HG02678 (cell line): ENCODE data around the gene PTTG1IP.
A peak's percentile ranks its signal among the peaks of the same experiment; 100 is the strongest.
"Not testable (repeated sequence)": the region's sequence is repeated elsewhere in the genome, so short reads cannot be mapped to it uniquely, and the experiment has no call there.

Experiments
- ATAC-seq: cut with Tn5 transposase; IDR thresholded peaks from one replicate; pipeline ENCODE4 v1.9.1; 2021; ENCODE audit warnings: mild to moderate bottlenecking, moderate library complexity; ENCODE audit not compliant: unreplicated experiment

Gene PTTG1IP

DNA sequence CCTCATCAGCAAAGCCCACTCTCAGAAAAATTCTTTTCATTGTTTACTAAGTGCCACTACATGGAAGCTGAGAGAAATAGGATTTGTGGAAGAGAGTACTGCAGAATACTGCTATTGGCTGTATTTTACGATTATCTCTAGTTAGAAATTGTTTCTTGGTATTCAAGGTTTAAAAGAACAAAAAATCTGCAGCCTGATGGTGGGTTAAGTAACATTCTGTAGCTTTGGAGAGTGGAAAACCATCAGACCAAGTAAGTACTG, 27.3 kb downstream of the PTTG1IP start:
- ATAC-seq = no peak

DNA sequence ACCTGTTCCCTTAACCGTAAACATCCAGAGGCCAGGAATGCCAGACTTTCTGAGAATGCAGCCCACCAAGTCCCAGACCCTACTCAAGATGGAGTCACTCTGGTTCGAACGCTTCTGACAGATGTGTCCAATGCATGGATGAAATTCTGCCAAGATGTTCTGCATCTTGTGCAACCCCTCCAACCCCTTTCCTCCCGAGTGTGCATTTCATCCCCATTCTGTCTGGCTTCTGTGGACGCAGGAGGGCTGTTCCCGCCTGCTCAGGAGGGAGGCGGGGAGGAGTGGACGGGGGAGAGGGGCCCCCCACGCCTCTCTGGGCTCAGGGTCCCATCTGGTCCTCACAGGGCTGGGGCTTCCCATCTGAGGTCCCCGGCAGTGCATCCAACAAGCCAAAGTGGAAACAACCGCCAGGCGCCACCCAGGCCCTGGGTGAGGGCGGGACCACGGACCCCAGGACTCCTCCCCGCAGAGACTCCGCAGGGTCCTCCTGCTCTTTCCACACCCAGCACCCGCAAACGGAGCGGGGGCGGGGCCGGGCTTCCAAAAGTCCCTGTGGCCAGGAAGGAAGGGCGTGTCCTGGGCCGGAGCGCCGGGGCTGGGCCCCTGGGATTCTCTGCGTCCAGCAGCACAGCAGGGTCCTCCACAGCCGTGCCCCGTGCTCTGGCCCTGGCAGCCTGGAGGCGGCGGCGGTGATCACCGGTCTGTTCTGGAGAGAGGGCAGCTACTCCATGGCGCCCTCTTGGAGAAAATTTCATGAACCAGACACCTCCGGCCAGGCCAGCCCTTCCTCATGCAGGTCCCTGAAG, 27.9 kb downstream of the PTTG1IP start:
- ATAC-seq = peak; percentile 56

DNA sequence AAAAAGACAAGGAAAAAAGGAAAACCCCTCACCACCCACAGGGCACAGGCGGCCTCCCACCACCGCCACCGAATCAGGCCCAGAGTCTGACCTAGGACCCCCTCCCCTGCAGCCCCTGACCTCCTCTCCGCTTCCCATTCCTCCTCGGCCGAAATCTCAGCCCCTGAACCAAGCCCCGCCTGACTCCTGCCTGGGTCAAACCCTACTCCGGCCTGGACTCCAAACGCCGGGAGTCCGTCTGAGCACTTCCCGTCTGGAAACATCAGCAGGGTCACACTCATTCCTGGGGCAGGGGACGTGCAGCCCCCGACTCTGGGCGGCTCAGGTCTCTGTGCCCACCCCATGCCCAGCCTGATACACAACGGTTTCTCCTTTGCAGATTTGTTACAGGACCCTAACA, 29.2 kb downstream of the PTTG1IP start:
- ATAC-seq = no peak

DNA sequence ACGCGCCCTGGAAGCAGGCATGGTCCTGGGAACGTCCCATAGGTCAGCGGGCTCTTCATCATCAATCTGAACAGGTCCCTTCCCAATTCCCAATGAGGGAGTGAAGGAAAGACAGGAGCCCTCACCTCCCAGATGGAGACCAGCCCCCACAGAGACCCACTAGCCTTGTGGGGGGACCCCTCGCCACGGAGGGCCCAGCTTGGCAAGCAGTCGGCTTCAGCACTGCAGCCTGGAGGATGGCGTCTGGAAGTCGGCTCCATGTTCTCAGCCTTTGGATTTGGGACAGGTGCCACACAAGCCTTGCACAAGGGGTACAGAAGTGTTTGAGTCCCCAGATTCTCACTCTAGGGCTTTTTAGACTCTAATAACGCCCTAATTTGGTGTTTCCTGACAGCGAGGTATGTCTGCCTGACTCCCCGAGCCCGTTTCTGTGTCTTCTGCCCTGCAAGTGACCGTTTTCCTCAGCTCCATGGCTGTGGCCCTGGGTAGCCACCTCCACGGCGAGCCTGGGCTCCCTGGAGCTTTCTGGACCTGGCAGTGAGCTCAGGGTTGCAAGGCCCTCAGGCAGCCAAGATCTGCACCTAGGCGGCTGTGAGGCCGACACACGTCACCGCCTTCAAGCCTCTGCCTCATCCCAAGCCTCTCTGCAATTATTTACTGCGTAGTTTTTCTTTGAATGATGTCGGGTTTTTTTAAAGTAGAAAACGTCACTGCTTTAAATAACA, 30.6 kb downstream of the PTTG1IP start:
- ATAC-seq = no peak

DNA sequence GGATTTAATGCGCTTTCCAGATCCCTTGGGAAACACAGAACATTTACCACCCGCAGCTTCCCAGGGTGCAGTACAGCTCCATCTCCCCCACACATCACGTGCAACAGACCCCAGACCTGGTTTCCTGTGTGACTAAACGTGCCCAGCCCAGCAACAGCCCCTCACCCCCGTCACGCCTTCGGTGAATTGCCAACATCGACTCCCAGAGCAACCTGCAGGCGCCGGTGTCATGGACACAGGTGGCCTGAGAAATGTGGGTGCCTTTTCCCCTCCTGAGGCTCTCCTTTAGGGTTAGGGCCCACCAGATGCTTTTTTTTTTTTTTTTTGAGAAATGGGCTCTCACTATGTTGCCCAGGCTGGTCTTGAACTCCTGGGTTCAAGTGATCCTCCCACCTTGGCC, 31.4 kb downstream of the PTTG1IP start:
- no peak for ATAC-seq

GRCh38 chr21:44840771-44841170, 32.7 kb downstream of the PTTG1IP start:
- no peak for ATAC-seq

DNA sequence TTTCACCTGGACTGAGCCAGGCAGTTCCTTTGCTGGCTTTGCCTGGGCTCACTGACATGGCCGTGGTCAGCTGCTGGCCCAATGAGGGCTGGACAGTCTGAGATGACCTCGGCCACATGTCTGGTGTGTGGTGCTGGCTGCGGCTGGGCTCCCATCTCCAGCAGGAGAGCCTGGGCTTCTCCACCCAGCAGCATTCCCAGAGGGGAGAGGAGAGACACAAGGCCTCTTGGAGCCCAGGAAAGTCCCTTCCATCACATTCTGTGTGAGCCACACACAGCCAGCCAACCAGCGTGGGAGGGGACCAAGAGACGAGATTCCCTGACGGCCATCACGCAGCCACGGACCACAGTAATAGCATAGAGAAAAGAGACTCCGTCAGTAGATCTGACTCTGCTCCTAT, 34.5 kb downstream of the PTTG1IP start:
- ATAC-seq = no peak

GRCh38 chr21:44838039-44838895, 35.2 kb downstream of the PTTG1IP start:
- no peak for ATAC-seq

- no peak for ATAC-seq
These were observed 36.0 kb downstream of the PTTG1IP start for GRCh38 chr21:44837537-44837936.

- no peak for ATAC-seq
These were observed 36.6 kb downstream of the PTTG1IP start for GRCh38 chr21:44836666-44837471.

DNA sequence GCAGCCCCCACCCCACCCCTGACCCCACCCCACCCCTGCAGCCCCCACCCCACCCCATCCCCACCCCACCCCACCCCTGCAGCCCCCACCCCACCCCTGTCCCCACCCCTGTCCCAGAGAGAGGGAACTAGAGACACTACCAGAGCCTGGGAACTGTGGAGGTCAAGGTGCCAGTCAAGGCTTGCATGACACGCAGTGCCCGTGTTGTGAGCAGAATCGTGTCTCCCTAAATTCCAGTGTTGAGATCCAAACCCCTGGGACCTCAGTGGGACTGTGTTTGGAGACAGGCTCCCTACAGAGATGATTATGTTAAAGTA, 37.2 kb downstream of the PTTG1IP start:
- ATAC-seq = no peak

DNA sequence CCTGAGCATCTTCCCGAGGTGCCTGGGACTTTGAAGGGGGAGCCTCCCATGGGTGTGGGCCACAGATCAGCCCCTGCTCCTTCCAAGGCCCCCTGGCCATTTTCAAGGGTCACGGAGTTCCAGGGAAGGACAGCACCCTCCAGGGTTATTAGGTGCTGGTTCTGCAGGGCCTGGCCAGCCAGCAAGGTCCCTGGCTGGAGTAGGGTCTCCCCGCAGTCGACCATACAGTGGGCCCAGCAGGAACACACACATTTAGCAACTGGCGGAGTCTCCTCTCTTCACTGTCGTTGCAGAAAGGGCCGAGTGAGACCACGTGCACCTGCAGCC, 37.9 kb downstream of the PTTG1IP start:
- ATAC-seq = no peak

DNA sequence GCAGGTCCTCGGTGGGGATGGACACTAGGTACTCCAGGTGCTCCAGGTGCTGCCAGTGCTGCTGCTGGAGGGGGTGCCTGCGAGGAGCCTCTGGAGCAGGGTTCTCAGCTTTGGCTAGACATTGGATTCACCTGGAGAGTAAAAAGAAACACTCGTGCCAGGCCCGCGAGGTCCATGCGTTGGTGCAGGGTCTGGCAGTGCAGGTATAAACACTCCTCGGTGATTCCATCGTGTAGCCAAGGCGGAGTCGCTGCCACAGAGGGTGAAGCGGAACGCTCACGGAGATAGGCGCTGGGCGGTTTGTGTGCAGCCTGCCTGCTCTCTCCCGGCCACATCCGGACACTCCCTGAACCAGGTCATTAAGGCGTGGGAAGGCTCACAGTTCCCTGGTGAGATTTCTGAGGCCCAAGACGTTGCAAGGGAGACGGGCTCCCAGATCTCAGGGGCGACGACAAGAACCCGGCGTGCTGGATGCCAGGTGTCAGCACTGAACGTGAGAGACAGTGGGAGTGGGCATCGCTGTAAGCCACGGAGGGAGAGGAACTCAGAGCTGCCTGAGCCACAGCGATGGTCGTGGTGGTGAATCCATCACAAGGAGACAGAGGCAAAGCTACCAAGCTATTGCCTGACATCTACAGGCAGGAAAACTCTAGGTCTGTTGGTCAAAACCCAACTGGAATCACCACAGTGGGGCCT, 38.4 kb downstream of the PTTG1IP start:
- no peak for ATAC-seq

- ATAC-seq = no peak
These were observed 39.1 kb downstream of the PTTG1IP start for GRCh38 chr21:44834231-44834950.

- no peak for ATAC-seq
These were observed 39.8 kb downstream of the PTTG1IP start for GRCh38 chr21:44833663-44834062.

DNA sequence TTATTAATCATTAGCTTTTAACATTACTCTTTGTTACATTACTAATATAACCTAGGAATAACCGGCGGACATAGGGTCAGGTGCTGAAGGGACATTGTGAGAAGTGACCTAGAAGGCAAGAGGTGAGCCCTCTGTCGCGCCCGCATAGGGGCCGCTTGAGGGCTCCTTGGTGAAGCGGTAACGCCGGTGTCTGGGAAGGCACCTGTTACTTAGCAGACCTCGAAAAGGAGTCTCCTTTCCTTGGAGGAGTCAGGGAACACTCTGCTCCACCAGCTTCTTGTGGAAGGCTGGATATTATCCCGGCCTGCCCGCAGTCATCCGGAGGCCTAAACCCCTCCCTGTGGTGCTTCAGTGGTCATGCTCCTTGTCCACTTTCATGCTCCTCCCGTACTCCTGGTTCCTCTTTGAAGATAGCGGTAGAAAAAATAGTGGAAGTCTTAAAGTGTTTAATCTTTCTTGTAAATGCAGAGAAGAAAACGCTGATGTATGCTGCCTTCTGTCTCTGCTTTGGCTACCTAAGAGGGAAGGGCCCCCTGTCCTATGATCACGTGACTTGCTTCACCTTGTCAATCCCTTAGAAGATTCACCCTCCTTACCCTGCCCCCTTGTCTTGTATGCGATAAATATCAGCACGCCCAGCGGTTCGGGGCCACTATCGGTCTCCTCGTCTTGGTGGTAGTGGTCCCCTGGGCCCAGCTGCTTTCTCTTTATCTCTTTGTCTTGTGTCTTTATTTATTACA, 40.8 kb downstream of the PTTG1IP start:
- not testable (repeated sequence) for ATAC-seq

- ATAC-seq = no peak
These were observed 42.1 kb downstream of the PTTG1IP start for GRCh38 chr21:44831227-44831860.

GRCh38 chr21:44829507-44830092, 43.9 kb downstream of the PTTG1IP start:
- no peak for ATAC-seq
